NCI-H128 (cell line): ENCODE measurements around the gene NACAD.

Source experiments
- DNase-seq: peaks from one replicate; lab custom pipeline; 2025; ENCODE audit not compliant: unreplicated experiment; lab: John Stamatoyannopoulos, UW

Gene NACAD, protein sequence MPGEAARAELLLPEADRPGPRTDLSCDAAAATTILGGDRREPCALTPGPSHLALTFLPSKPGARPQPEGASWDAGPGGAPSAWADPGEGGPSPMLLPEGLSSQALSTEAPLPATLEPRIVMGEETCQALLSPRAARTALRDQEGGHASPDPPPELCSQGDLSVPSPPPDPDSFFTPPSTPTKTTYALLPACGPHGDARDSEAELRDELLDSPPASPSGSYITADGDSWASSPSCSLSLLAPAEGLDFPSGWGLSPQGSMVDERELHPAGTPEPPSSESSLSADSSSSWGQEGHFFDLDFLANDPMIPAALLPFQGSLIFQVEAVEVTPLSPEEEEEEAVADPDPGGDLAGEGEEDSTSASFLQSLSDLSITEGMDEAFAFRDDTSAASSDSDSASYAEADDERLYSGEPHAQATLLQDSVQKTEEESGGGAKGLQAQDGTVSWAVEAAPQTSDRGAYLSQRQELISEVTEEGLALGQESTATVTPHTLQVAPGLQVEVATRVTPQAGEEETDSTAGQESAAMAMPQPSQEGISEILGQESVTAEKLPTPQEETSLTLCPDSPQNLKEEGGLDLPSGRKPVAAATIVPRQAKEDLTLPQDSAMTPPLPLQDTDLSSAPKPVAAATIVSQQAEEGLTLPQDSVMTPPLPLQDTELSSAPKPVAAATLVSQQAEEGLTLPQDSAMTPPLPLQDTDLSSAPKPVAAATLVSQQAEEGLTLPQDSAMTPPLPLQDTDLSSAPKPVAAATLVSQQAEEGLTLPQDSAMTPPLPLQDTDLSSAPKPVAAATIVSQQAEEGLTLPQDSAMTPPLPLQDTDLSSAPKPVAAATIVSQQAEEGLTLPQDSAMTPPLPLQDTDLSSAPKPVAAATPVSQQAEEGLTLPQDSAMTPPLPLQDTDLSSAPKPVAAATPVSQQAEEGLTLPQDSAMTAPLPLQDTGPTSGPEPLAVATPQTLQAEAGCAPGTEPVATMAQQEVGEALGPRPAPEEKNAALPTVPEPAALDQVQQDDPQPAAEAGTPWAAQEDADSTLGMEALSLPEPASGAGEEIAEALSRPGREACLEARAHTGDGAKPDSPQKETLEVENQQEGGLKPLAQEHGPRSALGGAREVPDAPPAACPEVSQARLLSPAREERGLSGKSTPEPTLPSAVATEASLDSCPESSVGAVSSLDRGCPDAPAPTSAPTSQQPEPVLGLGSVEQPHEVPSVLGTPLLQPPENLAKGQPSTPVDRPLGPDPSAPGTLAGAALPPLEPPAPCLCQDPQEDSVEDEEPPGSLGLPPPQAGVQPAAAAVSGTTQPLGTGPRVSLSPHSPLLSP (N-terminal part only)

GRCh38 chr7:45088821-45089340 lies at the start of gene NACAD:
NACAD (minus strand) TSS chr7:45088969; CDS start chr7:45088894, 75 bp downstream.
- peak; percentile 67 for DNase-seq

- peak; percentile 71 for DNase-seq
These were observed 47.6 kb upstream of the NACAD start for GRCh38 chr7:45136106-45137060.

DNA sequence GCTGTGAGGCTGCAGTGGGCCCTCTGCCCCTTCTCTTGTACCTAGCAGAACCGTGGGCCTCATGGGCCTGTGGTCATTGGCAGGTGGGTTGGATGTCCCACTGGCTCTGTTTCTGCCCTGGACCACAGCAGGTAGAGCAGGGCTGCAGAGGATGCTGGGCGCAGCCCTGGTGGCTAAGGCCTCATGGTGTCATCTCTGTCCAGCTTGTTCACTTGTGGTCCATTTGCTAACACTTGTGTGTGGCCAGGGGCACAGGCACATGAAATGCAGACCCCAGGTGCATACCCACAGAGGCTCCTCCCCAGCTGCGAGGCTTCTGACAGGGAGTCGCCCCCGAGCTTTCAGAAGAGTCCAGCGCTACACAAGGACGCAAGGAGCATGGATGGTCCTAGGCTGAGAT lies 45.1 kb upstream of the NACAD start:
- DNase-seq, result no peak

DNA sequence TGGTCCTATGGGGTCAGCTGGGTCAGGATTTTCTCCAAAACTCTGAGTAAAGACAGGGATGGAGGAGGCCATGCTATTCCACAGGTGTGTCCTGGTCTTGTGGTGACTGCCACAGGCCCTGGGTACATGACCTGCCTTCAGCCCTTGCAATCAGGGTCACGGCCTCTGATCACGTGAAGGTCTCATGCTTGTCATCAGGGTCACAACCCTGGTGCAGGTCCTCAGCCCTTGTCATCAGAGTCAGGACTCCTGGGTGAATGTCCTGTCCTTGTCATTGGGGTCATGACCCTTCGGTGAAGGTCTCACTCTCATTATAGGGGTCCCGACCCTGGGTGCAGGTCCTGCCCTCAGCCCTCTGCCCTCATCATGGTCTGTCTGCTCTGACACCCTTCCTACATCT lies 44.6 kb upstream of the NACAD start:
- no peak for DNase-seq

DNA sequence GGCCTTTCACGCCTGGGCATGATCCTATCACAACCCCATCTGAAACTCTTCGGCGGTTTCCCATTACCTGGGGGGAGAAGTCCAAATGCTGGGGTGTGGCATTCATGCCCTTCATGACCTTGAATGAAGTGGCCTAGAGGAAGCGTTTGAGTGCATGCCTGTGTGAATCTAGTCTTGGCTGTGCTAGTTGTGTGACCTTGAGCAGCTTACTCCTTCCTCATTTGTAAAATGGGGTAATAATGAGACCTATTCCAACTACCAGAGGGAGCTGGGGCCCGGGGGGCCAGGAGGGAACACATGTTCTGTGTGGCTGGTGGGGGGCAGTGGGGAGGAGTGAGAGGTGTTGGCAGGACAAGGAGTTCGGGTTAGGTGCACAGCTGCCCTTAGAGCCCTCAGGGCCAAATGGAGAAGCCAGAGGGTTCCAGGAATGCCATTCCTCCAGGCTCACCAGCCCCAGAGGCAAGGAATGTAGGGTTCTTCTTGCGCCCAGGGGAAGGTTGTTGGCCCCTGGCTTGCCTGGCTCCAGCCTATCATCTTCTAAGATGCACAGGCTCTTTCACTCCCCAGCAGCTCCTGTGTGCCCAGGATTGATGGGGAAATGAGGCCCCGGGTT lies 44.0 kb upstream of the NACAD start:
- DNase-seq, result no peak

DNA sequence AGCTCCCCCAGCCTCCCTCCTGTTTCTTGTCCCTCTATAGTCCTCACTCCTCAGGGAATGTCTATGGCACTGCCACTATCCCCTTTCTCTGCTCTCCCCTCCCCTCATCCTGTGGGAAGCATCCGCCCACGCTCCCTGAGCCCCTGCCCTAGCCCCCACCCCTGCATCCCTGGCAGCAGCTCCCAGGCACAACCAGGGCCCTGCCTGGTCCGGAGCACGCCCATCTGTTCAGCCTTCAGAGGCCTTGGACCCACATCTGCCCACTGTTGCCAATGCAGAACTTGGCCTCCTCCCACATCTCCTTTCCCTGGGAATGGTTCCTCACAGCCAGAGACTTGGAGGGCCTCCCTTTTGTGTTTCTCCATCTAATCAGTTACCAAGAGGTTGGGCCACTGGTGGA lies 43.1 kb upstream of the NACAD start:
- no peak for DNase-seq

DNA sequence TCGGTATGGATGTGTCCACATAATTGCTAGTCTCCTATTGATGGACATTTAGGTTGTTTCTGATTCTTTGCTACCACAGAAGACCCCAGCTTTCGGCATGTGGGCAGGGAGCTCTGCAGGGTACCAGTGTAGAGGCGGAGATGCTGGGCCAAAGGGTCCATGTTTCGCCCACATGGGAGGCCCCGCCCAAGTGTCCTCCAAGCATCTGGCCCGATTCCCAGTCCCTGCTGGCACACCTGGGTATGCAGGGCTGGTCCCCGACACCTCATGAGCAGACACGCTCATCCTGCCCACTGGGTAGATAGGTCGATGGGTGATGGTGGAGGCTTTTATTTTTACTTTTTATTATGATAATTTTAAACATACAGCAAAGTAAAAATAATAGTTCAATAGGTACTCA lies 42.1 kb upstream of the NACAD start:
- no peak for DNase-seq

DNA sequence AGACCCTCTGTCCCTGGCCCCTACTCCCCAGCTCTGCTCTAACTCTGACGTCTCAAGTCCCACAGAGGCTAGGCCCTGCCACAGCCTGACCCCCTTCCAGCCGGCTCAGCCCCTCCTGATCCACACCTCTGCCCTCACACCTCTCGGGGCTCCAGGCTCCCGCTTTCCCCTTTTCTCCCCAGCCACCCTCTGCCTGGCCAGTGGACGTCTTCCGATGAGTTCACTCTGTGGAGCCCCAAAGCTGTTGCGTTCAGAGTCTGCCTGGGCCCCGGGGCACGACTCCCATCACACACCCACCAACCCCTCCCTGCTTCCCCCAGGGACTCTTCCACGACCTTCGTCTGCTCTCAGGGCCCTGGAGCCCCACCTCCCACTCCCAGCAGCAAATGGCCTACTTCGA lies 41.1 kb upstream of the NACAD start:
- DNase-seq, result no peak

GRCh38 chr7:45129181-45129800 lies 40.5 kb upstream of the NACAD start:
- no peak for DNase-seq

GRCh38 chr7:45126920-45127319 lies 38.2 kb upstream of the NACAD start:
- DNase-seq, result no peak

GRCh38 chr7:45126201-45126600 lies 37.4 kb upstream of the NACAD start:
- DNase-seq, result no peak

GRCh38 chr7:45125193-45125904 lies 36.6 kb upstream of the NACAD start:
- no peak for DNase-seq

- no peak for DNase-seq
These were observed 35.3 kb upstream of the NACAD start for GRCh38 chr7:45123913-45124710.

DNA sequence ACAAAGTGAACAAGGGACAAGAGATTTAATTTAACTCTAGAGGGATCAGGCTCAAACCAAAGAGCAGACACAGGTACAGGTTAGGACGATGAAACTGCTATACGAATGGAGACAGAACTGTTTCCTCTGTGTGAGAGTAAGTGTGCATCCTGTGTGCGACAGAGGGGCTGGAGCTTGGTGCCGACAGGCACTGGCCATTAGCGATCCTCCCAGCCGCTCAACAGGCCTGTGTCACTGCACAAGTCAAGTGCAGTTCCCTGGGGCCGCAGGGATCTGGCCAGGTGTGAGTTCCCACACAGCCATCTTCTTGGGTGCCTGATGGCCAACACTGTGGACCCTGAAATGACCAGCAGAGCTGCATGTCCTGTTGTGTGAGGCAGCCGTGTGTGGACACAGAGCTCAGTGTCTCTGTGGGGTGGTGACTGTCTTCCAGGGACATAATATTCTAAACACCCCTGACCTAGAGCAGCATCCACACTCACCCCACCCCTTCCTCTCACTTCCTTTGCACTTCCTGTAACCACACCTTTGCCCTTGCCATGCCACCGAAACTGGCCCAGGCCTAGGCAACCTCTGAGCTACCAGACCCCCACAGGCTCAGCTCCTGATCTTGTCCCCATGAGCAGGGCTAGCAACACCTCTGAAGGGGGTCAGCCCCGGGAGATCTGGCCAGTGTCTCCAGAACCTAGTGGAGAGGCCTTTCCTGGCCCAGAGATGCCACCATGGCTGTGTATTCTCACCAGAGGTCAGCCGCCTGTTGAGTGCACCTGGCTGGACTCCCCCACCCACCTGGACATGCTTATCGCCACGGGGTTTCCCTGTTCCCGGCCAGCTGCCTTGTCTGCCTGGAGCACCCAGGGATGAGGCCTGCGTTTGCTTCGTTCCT lies 34.4 kb upstream of the NACAD start:
- DNase-seq, result no peak

DNA sequence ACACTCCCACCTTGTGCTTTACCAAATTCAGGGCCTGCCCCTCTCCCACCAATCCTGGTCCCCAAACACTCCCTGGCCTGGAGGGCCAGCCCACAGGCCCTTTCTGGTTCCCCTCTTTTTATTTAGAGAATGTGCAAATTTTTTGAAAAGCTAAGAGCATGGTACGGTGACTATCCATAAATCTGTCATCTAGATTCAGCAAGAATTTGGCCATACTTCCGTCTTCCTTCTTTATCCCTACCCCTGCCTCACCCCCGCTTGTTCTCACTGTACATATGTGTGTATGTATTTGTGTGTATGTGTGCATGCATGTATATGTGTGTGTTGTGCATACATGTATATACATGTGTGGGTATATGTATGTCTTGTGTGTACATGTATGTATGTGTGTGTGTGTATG lies 30.8 kb upstream of the NACAD start:
- DNase-seq, result no peak

DNA sequence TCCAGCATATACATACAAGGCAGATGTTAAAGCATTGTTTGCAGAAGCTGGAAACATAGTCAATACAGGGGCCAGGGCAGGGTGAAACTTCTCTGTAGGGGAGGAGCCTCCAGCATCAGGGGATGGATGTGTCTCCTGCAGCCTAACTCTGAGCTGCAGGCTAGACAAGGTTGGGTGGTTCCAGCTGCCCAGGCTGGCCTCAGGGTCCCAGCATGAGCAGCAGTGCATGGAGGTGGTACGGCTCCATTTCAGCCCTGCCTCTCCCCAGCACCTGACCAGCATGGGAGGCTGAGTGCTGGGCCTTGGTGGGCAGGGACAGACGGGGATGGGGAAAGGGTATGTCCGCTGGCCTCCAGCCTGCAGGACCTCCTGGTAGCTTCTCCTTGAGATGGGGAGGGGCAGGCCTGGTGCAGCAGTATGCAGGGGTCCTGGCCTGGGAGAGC lies 30.1 kb upstream of the NACAD start:
- no peak for DNase-seq

- no peak for DNase-seq
These were observed 29.5 kb upstream of the NACAD start for GRCh38 chr7:45118292-45118691.
